HepG2 (cell line): ENCODE data around the gene MOK. TPM values are rescaled to one million over a fixed set of nuclear protein-coding genes. Genes with fewer than 3 reads are reported as not detected.

Experiments
- ATAC-seq: fragments of 200-7000 bp; cut with Tn5 transposase; 3 replicates; pipeline ENCODE4 v1.9.1; 2020; ENCODE audit warnings: mild to moderate bottlenecking, moderate library complexity
- BruUV-seq: library from RNA; stranded (reverse); fragments of 400-500 nt; replicated peaks from 2 replicates; lab custom pipeline; 2021; lab: Mats Ljungman, UMichigan
- CTCF ChIA-PET: fragments of 300-600 bp; formaldehyde crosslinking; extraction: SDS; loops from one replicate; lab custom pipeline; 2021; ENCODE audit warnings: low total read pairs, inconsistent platforms, low intra/inter-chr PET ratio; lab: Yijun Ruan, JAX
- POLR2A ChIA-PET: fragments of 350-600 bp; sonication (Branson Sonifier 250); formaldehyde crosslinking; loops from one replicate; lab custom pipeline; 2020; ENCODE audit warnings: antibody characterized with exemption, inconsistent platforms; lab: Yijun Ruan, JAX
- DNase-seq: peaks from one replicate; pipeline ENCODE4 v3.0.0-alpha.2; 2015; ENCODE audit warnings: low spot score
- FAIRE-seq: peaks from 3 replicates; lab custom pipeline; 2011; peaks lifted over from hg19 to GRCh38; lab: Jason Lieb, UNC
- H2AFZ ChIP-seq: one replicate; pipeline ENCODE4 v1.6.1; 2011; ENCODE audit warnings: low read length, inconsistent platforms
- H3K27ac ChIP-seq: fragments of 300-600 bp; 3 replicates; pipeline ENCODE4 v1.8.0; 2011; ENCODE audit warnings: mixed run types, mild to moderate bottlenecking, mixed read lengths, low read length, inconsistent platforms; ENCODE audit not compliant: insufficient read depth; ENCODE audit errors: extremely low read length
- H3K27me3 ChIP-seq, 2 experiments: fragments of 200-600 bp in 1 of 2; 2 replicates in 1 of 2; 3 replicates in 1 of 2; pipeline versions ENCODE4 v1.6.0 to v1.8.0; 2011; ENCODE audit warnings: low read length in 2 of 2, mild to moderate bottlenecking in 2 of 2, moderate library complexity in 2 of 2, inconsistent platforms in 1 of 2; ENCODE audit not compliant: insufficient read depth in 2 of 2, control insufficient read depth in 1 of 2
- H3K36me3 ChIP-seq, 2 experiments: fragments of 200-600 bp in 1 of 2; replicated peaks in 1 of 2; 2 replicates in 1 of 2; 3 replicates in 1 of 2; pipeline versions ENCODE4 v1.5.1 to v1.8.0; 2011; ENCODE audit warnings: low read length in 2 of 2, inconsistent platforms in 1 of 2; ENCODE audit not compliant: insufficient read depth in 2 of 2, control insufficient read depth in 1 of 2
- H3K4me1 ChIP-seq: 2 replicates; pipeline ENCODE4 v1.5.1; 2012; ENCODE audit warnings: low read length, inconsistent platforms; ENCODE audit not compliant: insufficient read depth
- H3K4me2 ChIP-seq: 2 replicates; pipeline ENCODE4 v1.6.0; 2011; ENCODE audit warnings: low read depth, low read length, inconsistent platforms
- H3K4me3 ChIP-seq, 3 experiments: fragments of 200-600 bp in 1 of 3; sonication (generic), shearing (Covaris generic) in 1 of 3; replicated peaks in 1 of 3; 2 replicates each; pipeline ENCODE4 v1.5.1; 2011 to 2016; ENCODE audit warnings: low read length in 3 of 3, inconsistent platforms in 2 of 3, low read depth in 2 of 3, mild to moderate bottlenecking in 2 of 3, control low read depth in 1 of 3, mixed read lengths in 1 of 3; ENCODE audit not compliant: insufficient read depth in 1 of 3
- H3K79me2 ChIP-seq: one replicate; pipeline ENCODE4 v1.6.1; 2011; ENCODE audit warnings: low read length, inconsistent platforms; ENCODE audit not compliant: insufficient read depth
- H3K9ac ChIP-seq: 2 replicates; pipeline ENCODE4 v1.6.0; 2011; ENCODE audit warnings: mild to moderate bottlenecking, low read depth, low read length, inconsistent platforms; ENCODE audit not compliant: insufficient read depth
- H3K9me3 ChIP-seq: 2 replicates; pipeline ENCODE4 v1.5.1; 2012; ENCODE audit warnings: mild to moderate bottlenecking, low read length
- H4K20me1 ChIP-seq: 2 replicates; pipeline ENCODE4 v1.6.0; 2011; ENCODE audit warnings: inconsistent platforms, mild to moderate bottlenecking, low read length, moderate library complexity; ENCODE audit not compliant: insufficient read depth
- HOXD1 ChIP-seq: sonication (generic); formaldehyde crosslinking; IDR thresholded peaks from 2 replicates; pipeline ENCODE4 v1.5.0; 2020; ENCODE audit warnings: missing genetic modification reagents
- PLRG1 ChIP-seq: fragments of 450-650 bp; conservative IDR thresholded peaks from 2 replicates; pipeline ENCODE4 v1.6.1; 2016
- RFXAP ChIP-seq: sonication (generic); formaldehyde crosslinking; IDR thresholded peaks from 2 replicates; pipeline ENCODE4 v1.4.0; 2020; ENCODE audit warnings: missing genetic modification reagents, borderline replicate concordance
- SIX4 ChIP-seq: sonication (generic); formaldehyde crosslinking; IDR thresholded peaks from 2 replicates; pipeline ENCODE4 v1.4.0; 2020; ENCODE audit warnings: missing genetic modification reagents
- SMC3 ChIP-seq: IDR thresholded peaks from 2 replicates; pipeline ENCODE4 v1.6.1; 2011; ENCODE audit warnings: low read length, improper control_type of control experiment
- SOX5 ChIP-seq: IDR thresholded peaks from 2 replicates; pipeline ENCODE4 v1.6.1; 2016; ENCODE audit warnings: borderline replicate concordance
- ZNF496 ChIP-seq: sonication (generic); formaldehyde crosslinking; IDR thresholded peaks from 2 replicates; pipeline ENCODE4 v1.8.1; 2023; ENCODE audit warnings: mild to moderate bottlenecking, moderate library complexity, missing genetic modification reagents; ENCODE audit not compliant: insufficient replicate concordance
- ZNF674 ChIP-seq: sonication (generic); formaldehyde crosslinking; IDR thresholded peaks from 2 replicates; pipeline ENCODE4 v1.5.0; 2020; ENCODE audit warnings: low read depth, mild to moderate bottlenecking, missing genetic modification reagents
- ZNF841 ChIP-seq: sonication (generic); formaldehyde crosslinking; IDR thresholded peaks from 2 replicates; pipeline ENCODE4 v1.8.1; 2023; ENCODE audit warnings: missing genetic modification reagents, borderline replicate concordance
- WGBS: methylation state at CpG from one replicate; pipeline ENCODE4 v1.1.6; 2017; ENCODE audit warnings: low lambda C conversion rate; 5-methylcytosine and 5-hydroxymethylcytosine counted together
- in situ Hi-C: cut with HindIII; loops from 2 replicates; pipeline ENCODE4 v1.10.0; 2017; ENCODE audit warnings: low pct_unique_long_range_greater_than_20kb; ENCODE audit not compliant: extremely low pct_ligation_motif_present
- intact Hi-C: fragments of 100-400 bp; cut with micrococcal nuclease; formaldehyde crosslinking; loops from one replicate; pipeline ENCODE4 v1.10.0; 2022; ENCODE audit not compliant: unreplicated experiment
- polyA plus RNA-seq, 8 experiments: library from polyadenylated mRNA; depleted of rRNA in 3 of 8; stranded (reverse) in 7 of 8; unstranded in 1 of 8; fragments of >200 nt; fragmentation: Illumina TruSeq in 4 of 8; extraction: Trizol in 4 of 8; gene quantifications; 2 replicates each; pipeline versions ENCODE4 v1.2.1 to v1.2.3, GENCODE V29; 2011 to 2016; ENCODE audit warnings: low read depth in 4 of 8, missing spikeins in 1 of 8, mixed read lengths in 1 of 8; ENCODE audit not compliant: insufficient read depth in 1 of 8
- total RNA-seq, 5 experiments: library from RNA; depleted of rRNA; stranded (reverse); fragments of >200 nt; fragmentation: Illumina TruSeq; extraction: Trizol; gene quantifications; 2 replicates each; pipeline ENCODE4 v1.2.3, GENCODE V29; 2016; ENCODE audit warnings: low read depth in 1 of 5
- TF ChIP-seq, protein P1 (sequence below): sonication (generic); formaldehyde crosslinking; IDR thresholded peaks from 2 replicates; pipeline ENCODE4 v1.5.0; 2020; ENCODE audit warnings: missing genetic modification reagents
- TF ChIP-seq, protein P2 (sequence below): IDR thresholded peaks from 2 replicates; pipeline ENCODE4 v1.6.1; 2016; ENCODE audit warnings: missing compliant biosample characterization, missing genetic modification reagents, borderline replicate concordance

Gene MOK
- total and polyA plus RNA-seq, 2 of the 13 experiments (the other 11 are each of a cell fraction or from before 2014, with no cell fraction given), result 15.3 to 16.9 TPM

DNA sequence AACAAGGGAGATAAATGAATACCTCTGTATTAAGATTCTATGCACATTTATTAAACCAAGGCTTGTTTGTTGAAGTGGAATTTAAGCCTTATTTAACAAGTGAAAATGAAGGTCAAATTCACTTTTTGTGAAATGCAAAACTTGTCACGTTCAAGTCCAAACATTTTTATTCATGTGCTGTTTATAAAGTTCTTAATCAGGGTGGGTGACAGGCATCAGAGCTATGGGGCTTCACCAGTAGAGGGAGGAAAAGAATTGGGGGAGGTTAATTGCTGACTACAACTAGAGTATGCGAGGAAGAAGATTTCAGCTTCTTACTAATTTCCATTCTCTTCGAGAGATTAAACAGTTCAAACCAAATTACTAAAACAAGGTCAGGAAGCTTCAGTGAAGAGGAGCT is 9.7 kb downstream of the MOK start:
- Histone ChIP-seq H3K4me3 (no peak overlapping the region), H3K9ac (no peak overlapping the region), H3K79me2 (no peaks in the 10 kb centered on the region), H3K27me3 (no peaks in the 10 kb centered on the region), H2AFZ (no peak overlapping the region), H4K20me1 (no peaks in the 10 kb centered on the region), H3K9me3 (no peaks in the 10 kb centered on the region), H3K4me1 (peaks cover 7% of the 10 kb centered on the region; the same call in 1 of the 2 replicates), H3K4me2 (no peak overlapping the region), H3K27ac (no peak overlapping the region), H3K36me3 (no peaks in the 10 kb centered on the region)
- DNase-seq, result no peak
- intact Hi-C loops (no loop called here), in situ Hi-C loops (no loop called here)
- BruUV-seq, result no TSS peak
- ChIA-PET POLR2A (interaction anchor here (0.7 to 1.1 kb wide), 2 partner anchors 10 to 816 kb away, joined by 3 read pairs; partner anchors contain the start of gene MOK), CTCF (interaction anchor here (1.0 to 1.4 kb wide), 2 partner anchors 19 to 20 kb away, joined by 4 read pairs; no protein-coding TSS in a partner anchor)
- peak; percentile 6; the same call in 1 of the 2 replicates for TF ChIP-seq SMC3
- TF ChIP-seq SOX5, result no peak
- 67% methylated on average over 3 of the region's 3 CpGs for WGBS
- peak; percentile 59 for FAIRE-seq
- ATAC-seq, result no peak

DNA sequence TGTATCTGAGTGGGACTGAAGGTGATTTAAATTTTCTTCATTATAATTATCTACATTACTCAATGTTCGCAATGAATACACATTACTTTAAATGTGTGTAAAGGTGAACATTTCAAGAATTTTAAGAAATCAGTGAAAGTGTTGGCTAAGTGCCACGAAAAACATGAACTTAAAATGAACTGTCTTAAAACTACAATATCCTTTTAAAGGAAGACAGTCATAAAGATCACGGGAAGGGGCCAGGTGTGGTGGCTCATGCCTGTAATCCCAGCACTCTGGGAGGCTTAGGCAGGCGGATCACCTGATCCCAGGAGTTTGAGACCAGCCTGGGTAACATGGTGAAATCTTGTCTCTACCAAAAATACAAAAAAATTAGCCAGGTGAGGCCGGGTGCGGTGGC is 11.2 kb downstream of the MOK start:
- 89% methylated on average over 6 of the region's 6 CpGs for WGBS
- Histone ChIP-seq H3K9me3 (no peaks in the 10 kb centered on the region), H3K9ac (no peak overlapping the region), H2AFZ (no peak overlapping the region), H4K20me1 (no peaks in the 10 kb centered on the region), H3K79me2 (no peaks in the 10 kb centered on the region), H3K27me3 (no peaks in the 10 kb centered on the region), H3K4me2 (no peak overlapping the region), H3K36me3 (no peaks in the 10 kb centered on the region), H3K27ac (no peak overlapping the region), H3K4me1 (peaks cover 7% of the 10 kb centered on the region; the same call in 1 of the 2 replicates), H3K4me3 (no peak overlapping the region)
- FAIRE-seq, result no peak
- ChIA-PET POLR2A (no interaction called here), CTCF (no interaction called here)
- intact Hi-C loops (no loop called here), in situ Hi-C loops (no loop called here)
- TF ChIP-seq ZNF674, result no peak
- no peak for TF ChIP-seq PLRG1
- TF ChIP-seq, protein P1, sequence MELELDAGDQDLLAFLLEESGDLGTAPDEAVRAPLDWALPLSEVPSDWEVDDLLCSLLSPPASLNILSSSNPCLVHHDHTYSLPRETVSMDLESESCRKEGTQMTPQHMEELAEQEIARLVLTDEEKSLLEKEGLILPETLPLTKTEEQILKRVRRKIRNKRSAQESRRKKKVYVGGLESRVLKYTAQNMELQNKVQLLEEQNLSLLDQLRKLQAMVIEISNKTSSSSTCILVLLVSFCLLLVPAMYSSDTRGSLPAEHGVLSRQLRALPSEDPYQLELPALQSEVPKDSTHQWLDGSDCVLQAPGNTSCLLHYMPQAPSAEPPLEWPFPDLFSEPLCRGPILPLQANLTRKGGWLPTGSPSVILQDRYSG (CRISPR knock-in tag), result no peak
- TF ChIP-seq RFXAP (CRISPR knock-in tag), result no peak
- TF ChIP-seq, protein P2, sequence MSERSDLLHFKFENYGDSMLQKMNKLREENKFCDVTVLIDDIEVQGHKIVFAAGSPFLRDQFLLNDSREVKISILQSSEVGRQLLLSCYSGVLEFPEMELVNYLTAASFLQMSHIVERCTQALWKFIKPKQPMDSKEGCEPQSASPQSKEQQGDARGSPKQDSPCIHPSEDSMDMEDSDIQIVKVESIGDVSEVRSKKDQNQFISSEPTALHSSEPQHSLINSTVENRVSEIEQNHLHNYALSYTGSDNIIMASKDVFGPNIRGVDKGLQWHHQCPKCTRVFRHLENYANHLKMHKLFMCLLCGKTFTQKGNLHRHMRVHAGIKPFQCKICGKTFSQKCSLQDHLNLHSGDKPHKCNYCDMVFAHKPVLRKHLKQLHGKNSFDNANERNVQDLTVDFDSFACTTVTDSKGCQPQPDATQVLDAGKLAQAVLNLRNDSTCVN, result no peak
- no peak for TF ChIP-seq ZNF841
- no peak for TF ChIP-seq SIX4
- TF ChIP-seq HOXD1 (CRISPR knock-in tag), result no peak
- TF ChIP-seq ZNF496, result no peak
- ATAC-seq, result no peak
- BruUV-seq, result no TSS peak
- DNase-seq, result no peak
